22Rv1 (cell line): ENCODE results near the gene KSR2.

Experiments used
- ZFX ChIP-seq: fragments of 450-650 bp; IDR thresholded peaks from 2 replicates; pipeline ENCODE4 v1.6.1; 2017; ENCODE audit warnings: antibody characterized with exemption, borderline replicate concordance
- TF ChIP-seq, protein P1 (sequence below): fragments of 450-650 bp; IDR thresholded peaks from 2 replicates; pipeline ENCODE4 v1.5.1; 2017; ENCODE audit warnings: mild to moderate bottlenecking

DNA sequence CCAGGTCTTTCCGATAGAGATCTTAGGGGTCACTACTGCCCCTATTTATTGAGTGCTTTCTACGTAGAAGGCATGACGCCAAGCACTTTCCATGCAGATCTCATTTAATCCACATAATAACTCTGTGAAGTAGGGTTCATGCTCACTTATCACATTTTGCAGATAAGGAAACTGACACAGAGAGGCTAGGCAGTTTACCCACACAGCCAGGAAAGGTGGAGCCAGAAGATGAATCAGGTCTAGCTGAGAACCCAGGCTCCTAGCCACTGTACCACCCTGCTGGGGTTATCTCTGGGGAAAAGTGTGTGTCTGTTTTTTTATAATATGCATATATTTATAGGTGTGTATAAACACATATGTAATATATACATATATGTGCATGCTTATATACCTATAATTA lies 83.6 kb downstream of the KSR2 start:
- TF ChIP-seq, protein P1, sequence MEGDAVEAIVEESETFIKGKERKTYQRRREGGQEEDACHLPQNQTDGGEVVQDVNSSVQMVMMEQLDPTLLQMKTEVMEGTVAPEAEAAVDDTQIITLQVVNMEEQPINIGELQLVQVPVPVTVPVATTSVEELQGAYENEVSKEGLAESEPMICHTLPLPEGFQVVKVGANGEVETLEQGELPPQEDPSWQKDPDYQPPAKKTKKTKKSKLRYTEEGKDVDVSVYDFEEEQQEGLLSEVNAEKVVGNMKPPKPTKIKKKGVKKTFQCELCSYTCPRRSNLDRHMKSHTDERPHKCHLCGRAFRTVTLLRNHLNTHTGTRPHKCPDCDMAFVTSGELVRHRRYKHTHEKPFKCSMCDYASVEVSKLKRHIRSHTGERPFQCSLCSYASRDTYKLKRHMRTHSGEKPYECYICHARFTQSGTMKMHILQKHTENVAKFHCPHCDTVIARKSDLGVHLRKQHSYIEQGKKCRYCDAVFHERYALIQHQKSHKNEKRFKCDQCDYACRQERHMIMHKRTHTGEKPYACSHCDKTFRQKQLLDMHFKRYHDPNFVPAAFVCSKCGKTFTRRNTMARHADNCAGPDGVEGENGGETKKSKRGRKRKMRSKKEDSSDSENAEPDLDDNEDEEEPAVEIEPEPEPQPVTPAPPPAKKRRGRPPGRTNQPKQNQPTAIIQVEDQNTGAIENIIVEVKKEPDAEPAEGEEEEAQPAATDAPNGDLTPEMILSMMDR = no peak
- no peak for TF ChIP-seq ZFX
